GM12801 (cell line): ENCODE results near the gene TLN1.

Source experiments
- CTCF ChIP-seq: IDR thresholded peaks from one replicate; pipeline ENCODE4 v1.5.1; 2011; ENCODE audit warnings: control low read depth; ENCODE audit not compliant: insufficient read length; ENCODE audit errors: extremely low read depth

The TLN1 gene

GRCh38 chr9:35691757-35692301 lies 40.2 kb downstream of the TLN1 start:
- TF ChIP-seq CTCF = no peak

GRCh38 chr9:35691334-35691650 lies 40.7 kb downstream of the TLN1 start:
- no peak for TF ChIP-seq CTCF

GRCh38 chr9:35690614-35691333 lies 41.2 kb downstream of the TLN1 start:
- TF ChIP-seq CTCF = no peak

- no peak for TF ChIP-seq CTCF
Measured at GRCh38 chr9:35690294-35690613, 41.7 kb downstream of the TLN1 start.

- no peak for TF ChIP-seq CTCF
Measured at GRCh38 chr9:35689542-35690293, 42.3 kb downstream of the TLN1 start, which contains the start of gene TPM2. TSS of gene TPM2 (minus strand) at chr9:35689925. CDS start at chr9:35689817, 108 bp downstream.

- TF ChIP-seq CTCF = no peak
Measured at GRCh38 chr9:35688558-35689541, 43.1 kb downstream of the TLN1 start.
